NCI-H146 treated with DMSO at 0.1 percent for 48 hours (cell line): ENCODE results near the gene DES.

Experiments used
- DNase-seq: peaks from one replicate; lab custom pipeline; 2025; ENCODE audit not compliant: unreplicated experiment; lab: John Stamatoyannopoulos, UW

The DES gene

DNA sequence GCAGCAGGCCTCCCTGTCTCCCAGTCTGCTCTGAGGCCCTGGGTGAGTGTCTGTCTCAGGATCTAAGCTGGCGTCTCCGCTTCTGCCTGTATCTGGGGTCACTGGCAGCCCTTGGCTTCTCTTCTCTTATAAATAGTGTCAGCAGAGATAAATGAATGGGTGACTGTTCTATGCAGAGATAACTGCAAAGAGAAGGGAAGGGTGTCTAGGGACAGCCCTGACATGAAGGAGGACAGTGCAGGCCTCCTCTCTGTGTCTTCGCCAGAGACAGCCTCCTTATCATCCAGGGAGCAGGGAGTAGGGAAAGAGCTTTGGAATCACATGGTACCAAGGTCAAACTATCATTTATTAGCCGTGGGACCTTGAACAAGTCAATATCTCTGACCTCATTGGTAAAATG lies 52.3 kb downstream of the DES start:
- no peak for DNase-seq

DNA sequence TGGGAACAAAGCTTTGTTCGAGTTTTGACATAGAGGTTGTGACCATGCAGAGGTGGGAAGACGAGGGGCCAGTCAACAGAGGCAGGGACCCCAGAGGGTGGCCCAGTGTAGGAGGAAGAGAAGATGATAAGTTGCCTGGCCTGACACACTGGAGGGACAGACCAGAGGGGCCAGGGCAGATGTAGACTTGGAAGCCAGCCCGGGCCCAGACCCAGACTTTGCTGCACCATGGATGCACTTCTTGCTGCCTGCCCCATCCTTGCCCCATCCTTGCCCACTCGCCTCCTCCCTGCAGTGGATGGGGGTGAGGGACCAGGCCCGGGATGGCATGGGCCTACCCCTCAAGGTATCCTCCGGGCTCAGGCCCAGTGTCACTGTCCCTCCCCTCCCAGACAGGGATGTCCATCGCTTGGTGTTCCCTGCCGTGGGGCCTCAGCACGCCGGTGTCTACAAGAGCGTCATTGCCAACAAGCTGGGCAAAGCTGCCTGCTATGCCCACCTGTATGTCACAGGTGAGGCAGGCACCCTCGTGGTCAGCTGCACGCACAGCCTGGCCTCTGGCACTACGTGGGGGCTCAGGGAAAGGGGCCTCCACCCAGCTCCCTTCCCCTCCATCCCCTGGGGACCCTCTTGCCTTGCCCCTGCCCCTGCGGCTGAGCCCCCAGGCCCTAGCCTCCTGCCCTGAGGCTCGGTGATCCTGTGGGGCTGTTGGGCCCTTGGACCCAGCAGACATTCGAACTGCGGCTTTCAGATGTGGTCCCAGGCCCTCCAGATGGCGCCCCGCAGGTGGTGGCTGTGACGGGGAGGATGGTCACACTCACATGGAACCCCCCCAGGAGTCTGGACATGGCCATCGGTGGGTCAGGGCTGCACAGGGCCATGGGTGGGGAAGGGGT lies 53.5 kb downstream of the DES start:
- no peak for DNase-seq

DNA sequence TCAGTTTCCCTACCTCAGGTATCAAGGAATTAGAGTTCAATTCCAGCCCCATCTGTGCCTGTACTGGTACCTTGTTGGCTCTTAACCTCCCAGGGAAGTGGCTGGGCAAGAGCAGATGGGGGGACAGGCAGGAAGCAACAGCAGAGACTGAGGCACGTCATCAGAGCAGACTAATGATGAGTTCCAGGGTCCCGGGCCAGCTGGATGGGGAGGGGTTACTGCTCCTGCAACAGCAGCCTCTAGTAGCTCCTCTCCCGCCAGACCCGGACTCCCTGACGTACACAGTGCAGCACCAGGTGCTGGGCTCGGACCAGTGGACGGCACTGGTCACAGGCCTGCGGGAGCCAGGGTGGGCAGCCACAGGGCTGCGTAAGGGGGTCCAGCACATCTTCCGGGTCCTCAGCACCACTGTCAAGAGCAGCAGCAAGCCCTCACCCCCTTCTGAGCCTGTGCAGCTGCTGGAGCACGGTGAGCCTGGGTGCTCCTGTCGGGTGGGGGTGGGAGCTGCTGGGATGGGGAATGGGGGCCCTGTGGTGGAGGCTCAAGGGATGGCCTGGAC lies 54.5 kb downstream of the DES start:
- DNase-seq: no peak

DNA sequence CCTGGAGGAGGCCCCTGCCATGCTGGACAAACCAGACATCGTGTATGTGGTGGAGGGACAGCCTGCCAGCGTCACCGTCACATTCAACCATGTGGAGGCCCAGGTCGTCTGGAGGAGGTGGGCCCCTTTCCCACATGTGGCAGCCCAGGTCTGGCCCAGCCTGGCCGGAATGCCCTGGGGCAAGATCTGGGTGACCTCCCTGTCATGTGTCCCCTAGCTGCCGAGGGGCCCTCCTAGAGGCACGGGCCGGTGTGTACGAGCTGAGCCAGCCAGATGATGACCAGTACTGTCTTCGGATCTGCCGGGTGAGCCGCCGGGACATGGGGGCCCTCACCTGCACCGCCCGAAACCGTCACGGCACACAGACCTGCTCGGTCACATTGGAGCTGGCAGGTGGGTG lies 55.3 kb downstream of the DES start:
- DNase-seq: no peak

DNA sequence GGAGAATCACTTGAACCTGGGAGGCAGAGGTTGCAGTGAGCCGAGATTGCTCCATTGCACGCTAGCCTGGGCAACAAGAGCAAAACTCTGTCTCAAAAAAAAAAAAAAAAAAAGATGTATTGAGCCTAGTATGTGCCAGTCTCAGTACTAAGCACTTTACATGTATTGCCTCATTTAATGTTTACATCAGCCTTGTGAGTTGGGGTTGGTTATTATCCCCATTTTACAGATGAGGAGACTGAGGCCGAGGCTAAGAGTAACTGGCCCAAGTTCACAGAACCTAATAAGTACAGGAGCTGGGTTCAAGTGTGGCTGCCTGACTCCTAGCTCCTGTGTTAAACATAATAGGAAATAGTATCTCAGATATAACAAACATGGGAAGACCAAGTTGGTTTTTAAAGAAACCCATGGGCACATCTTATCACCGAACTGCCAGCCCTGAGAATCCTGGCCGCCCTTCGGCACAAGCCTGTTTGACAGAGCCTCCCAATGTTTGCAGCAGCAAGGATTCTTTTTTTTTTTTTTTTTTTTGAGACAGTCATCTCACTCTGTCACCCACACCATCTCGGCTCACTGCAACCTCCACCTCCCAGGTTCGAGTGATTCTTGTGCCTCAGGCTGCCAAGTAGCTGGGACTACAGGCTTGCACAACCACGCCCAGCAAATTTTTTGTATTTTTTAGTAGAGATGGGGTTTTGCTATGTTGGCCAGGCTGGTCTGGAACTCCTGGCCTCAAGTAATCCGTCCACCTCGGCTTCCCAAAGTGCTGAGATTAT lies 56.3 kb downstream of the DES start:
- no peak for DNase-seq

DNA sequence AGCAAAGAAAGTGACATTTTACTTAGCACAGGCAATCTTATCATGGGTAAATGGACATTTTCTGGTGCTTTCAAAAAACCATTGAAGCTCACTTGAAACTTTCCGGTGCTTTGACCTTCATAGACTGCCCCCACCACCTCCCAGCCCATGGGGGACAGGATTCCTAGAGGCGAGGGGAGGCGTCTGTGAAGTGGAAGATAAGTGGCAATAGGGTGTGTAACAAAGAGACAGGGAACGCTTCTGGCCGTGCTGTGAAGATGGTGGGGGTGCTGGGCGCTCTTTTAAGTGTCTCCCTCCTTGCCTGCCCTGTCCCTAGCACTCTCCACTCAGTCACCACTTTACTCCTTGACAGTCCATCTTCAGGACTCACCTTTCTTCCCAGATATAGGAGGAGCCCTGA lies 57.1 kb downstream of the DES start:
- DNase-seq: no peak

DNA sequence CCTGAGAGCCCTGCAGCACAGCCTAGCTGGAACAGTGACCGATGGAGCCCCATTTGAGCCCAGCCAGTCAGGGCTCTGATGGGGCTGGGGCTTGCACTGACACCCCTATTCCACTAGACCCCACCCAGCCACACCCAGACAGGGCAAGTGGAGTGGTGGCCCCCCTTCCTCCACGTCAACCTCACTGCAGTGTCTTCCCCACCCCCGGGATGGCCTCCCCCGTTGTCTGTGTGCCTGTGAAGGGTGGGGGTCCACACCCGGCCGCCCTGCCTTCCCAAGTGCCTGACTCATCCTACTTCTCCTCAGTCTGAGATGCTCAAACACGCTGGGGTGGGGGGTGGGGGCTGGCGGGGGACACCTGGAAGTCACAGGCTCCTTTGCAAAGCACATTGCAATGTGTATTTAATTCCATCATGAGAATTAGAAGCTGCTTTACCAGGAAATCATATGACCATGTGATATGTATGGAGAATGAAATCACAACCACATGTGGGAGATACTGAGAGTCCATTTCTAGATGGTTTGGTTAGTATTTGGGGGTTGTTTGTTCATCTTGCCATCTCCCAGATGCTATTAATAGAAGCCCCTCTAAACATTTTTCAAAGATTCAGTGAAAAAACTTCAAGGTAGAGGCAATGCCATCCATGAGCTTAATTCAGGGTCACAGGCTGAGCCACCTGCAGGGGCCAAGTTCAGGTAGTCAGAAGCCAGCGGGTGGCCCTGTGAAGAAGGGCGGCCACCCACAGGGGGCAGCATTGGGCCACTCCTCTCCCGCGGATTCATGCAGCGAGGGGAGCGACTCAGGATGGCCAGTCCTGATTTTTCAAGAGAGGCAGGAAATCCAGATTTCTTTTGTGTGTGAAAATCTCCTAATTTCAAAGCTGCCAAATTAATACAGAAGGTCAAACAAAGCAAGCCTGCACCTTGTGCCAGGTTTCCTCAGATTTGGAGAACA lies 57.8 kb downstream of the DES start:
- no peak for DNase-seq
